Skeletal muscle cell (primary cell): ENCODE measurements around the gene USF2.

Experiments
- DNase-seq: peaks from one replicate; pipeline ENCODE4 v3.0.0-alpha.2; 2010; ENCODE audit warnings: low read depth
- H3K4me3 ChIP-seq: 2 replicates; pipeline ENCODE4 v1.5.1; 2011; ENCODE audit warnings: low read depth, mild to moderate bottlenecking, control low read depth, low read length, moderate library complexity

Gene USF2

GRCh38 chr19:35262101-35262761 lies 6.5 kb upstream of the USF2 start:
- no peak overlapping the region for H3K4me3 ChIP-seq
- DNase-seq = no peak

- H3K4me3 ChIP-seq = no peak overlapping the region
- no peak for DNase-seq
Measured at GRCh38 chr19:35264268-35265125, 4.3 kb upstream of the USF2 start.

GRCh38 chr19:35265126-35265899 lies 3.4 kb upstream of the USF2 start:
- DNase-seq = no peak
- H3K4me3 ChIP-seq = no peak overlapping the region

- no peak for DNase-seq
Measured at GRCh38 chr19:35265900-35266519, 2.8 kb upstream of the USF2 start.

GRCh38 chr19:35266520-35267352 lies 2.0 kb upstream of the USF2 start:
- no peak for DNase-seq
- H3K4me3 ChIP-seq = peak overlapping the region; percentile 84

More at GRCh38 chr19:35265900-35266519, 2.8 kb upstream of the USF2 start:
- H3K4me3 ChIP-seq = no peak overlapping the region

- H3K4me3 ChIP-seq = peak overlapping the region; percentile 84
- no peak for DNase-seq
Measured at GRCh38 chr19:35267353-35267817, 1.4 kb upstream of the USF2 start.

GRCh38 chr19:35267818-35268535 lies 785 bp upstream of the USF2 start:
- peak; percentile 25 for DNase-seq
- peak overlapping the region; percentile 84 for H3K4me3 ChIP-seq

GRCh38 chr19:35269438-35270117 lies 816 bp downstream of the USF2 start:
- peak overlapping the region; percentile 55 for H3K4me3 ChIP-seq
- peak; percentile 34 for DNase-seq

GRCh38 chr19:35270381-35270811 lies 1.6 kb downstream of the USF2 start:
- no peak for DNase-seq
- no peak overlapping the region for H3K4me3 ChIP-seq

GRCh38 chr19:35271546-35271945 lies 2.8 kb downstream of the USF2 start:
- no peak for DNase-seq
- H3K4me3 ChIP-seq = no peak overlapping the region

- DNase-seq = no peak
- no peak overlapping the region for H3K4me3 ChIP-seq
Measured at GRCh38 chr19:35272122-35272719, 3.5 kb downstream of the USF2 start.

- no peak overlapping the region for H3K4me3 ChIP-seq
- DNase-seq = no peak
Measured at GRCh38 chr19:35272954-35273649, 4.3 kb downstream of the USF2 start.

GRCh38 chr19:35273686-35274259 lies 5.0 kb downstream of the USF2 start:
- no peak overlapping the region for H3K4me3 ChIP-seq
- no peak for DNase-seq

GRCh38 chr19:35274323-35274722 lies 5.6 kb downstream of the USF2 start:
- DNase-seq = no peak
- no peak overlapping the region for H3K4me3 ChIP-seq

GRCh38 chr19:35276706-35277281 lies 8.0 kb downstream of the USF2 start:
- no peak for DNase-seq
- no peak overlapping the region for H3K4me3 ChIP-seq
